Breast epithelium (tissue), 4 donors: ENCODE data around the gene CNTN2. TPM values are rescaled to one million over a fixed set of nuclear protein-coding genes. Genes with fewer than 3 reads are reported as not detected.
A peak's percentile ranks its signal among the peaks of the same experiment; 100 is the strongest.

Experiments
- DNase-seq, 2 donors: peaks; one replicate each; pipeline ENCODE4 v3.0.0-alpha.2; 2019; ENCODE audit warnings: low spot score in 2 of 2
- H3K27ac ChIP-seq, 2 donors: fragments of 200-600 bp; sonication (generic) in 1 of 2; one replicate each; pipeline ENCODE4 v1.5.1; 2016 to 2019; ENCODE audit warnings: mild to moderate bottlenecking in 1 of 2
- H3K27me3 ChIP-seq, 2 donors: fragments of 200-600 bp; sonication (generic) in 1 of 2; one replicate each; pipeline versions ENCODE4 v1.5.1 to v1.6.0; 2017 to 2019; ENCODE audit warnings: control low read depth in 1 of 2, mild to moderate bottlenecking in 1 of 2
- H3K36me3 ChIP-seq: fragments of 200-600 bp; one replicate; pipeline ENCODE4 v1.5.1; 2019
- H3K4me1 ChIP-seq, 2 donors: fragments of 200-600 bp; sonication (generic); one replicate each; pipeline ENCODE4 v1.5.1; 2016 to 2019; ENCODE audit warnings: control low read depth in 1 of 2
- H3K4me3 ChIP-seq, 3 donors: fragments of 200-600 bp; sonication (generic); 1 replicate in 2 of 3; 2 replicates in 1 of 3; pipeline ENCODE4 v1.5.1; 2016 to 2019; ENCODE audit warnings: mild to moderate bottlenecking in 3 of 3, moderate library complexity in 2 of 3
- H3K9me3 ChIP-seq, 2 donors: fragments of 200-600 bp; sonication (generic) in 1 of 2; one replicate each; pipeline ENCODE4 v1.5.1; 2016 to 2019; ENCODE audit warnings: control low read depth in 1 of 2
- POLR2A ChIP-seq: fragments of 450-650 bp; IDR thresholded peaks from one replicate; pipeline ENCODE4 v1.6.1; 2016; ENCODE audit warnings: antibody characterized with exemption, mild to moderate bottlenecking, moderate library complexity
- POLR2AphosphoS5 ChIP-seq, 3 donors: sonication (generic); formaldehyde crosslinking; IDR thresholded peaks; one replicate each; pipeline ENCODE4 v1.6.1; 2017; ENCODE audit warnings: antibody characterized with exemption in 3 of 3
- intact Hi-C: fragments of 100-400 bp; cut with DNase I; formaldehyde crosslinking; loops from one replicate; pipeline ENCODE4 v1.15.1; 2023; ENCODE audit warnings: low total_unique reads
- total RNA-seq, 3 donors: library from RNA; depleted of rRNA; stranded (reverse); fragments of >200 nt; gene quantifications; one replicate each; pipeline ENCODE4 v1.1.0, GENCODE V29; 2016
- TF ChIP-seq, protein P1 (sequence below), 3 donors: fragments of 450-650 bp; IDR thresholded peaks; one replicate each; pipeline ENCODE4 v1.5.1; 2016 to 2017; ENCODE audit warnings: antibody characterized with exemption in 3 of 3, mild to moderate bottlenecking in 3 of 3, moderate library complexity in 3 of 3

Gene CNTN2
- total RNA-seq, 3 donors from 2014 or later: not detected

GRCh38 chr1:205061227-205061626 is 18.2 kb downstream of the CNTN2 start:
- intact Hi-C loops: loop anchor here (5.0 kb wide), 1 partner anchor 74 kb away; no protein-coding TSS in a partner anchor
- no peaks in the 10 kb centered on the region for H3K27me3 ChIP-seq
- H3K27ac ChIP-seq: no peak overlapping the region
- H3K4me3 ChIP-seq: no peak overlapping the region
- DNase-seq: no peak
- H3K4me1 ChIP-seq: no peaks in the 10 kb centered on the region
- H3K9me3 ChIP-seq: no peaks in the 10 kb centered on the region
- TF ChIP-seq POLR2A: no peak
- no peaks in the 10 kb centered on the region for H3K36me3 ChIP-seq

- no peaks in the 10 kb centered on the region for H3K27me3 ChIP-seq
- H3K4me3 ChIP-seq: no peak overlapping the region
- H3K9me3 ChIP-seq: no peaks in the 10 kb centered on the region
- intact Hi-C loops: loop anchor here (5.0 kb wide), 1 partner anchor 74 kb away; no protein-coding TSS in a partner anchor
- no peaks in the 10 kb centered on the region for H3K4me1 ChIP-seq
- TF ChIP-seq POLR2A (no peak), POLR2AphosphoS5 (IDR thresholded peaks at IDR 0.05) (no peak)
- TF ChIP-seq, protein P1, sequence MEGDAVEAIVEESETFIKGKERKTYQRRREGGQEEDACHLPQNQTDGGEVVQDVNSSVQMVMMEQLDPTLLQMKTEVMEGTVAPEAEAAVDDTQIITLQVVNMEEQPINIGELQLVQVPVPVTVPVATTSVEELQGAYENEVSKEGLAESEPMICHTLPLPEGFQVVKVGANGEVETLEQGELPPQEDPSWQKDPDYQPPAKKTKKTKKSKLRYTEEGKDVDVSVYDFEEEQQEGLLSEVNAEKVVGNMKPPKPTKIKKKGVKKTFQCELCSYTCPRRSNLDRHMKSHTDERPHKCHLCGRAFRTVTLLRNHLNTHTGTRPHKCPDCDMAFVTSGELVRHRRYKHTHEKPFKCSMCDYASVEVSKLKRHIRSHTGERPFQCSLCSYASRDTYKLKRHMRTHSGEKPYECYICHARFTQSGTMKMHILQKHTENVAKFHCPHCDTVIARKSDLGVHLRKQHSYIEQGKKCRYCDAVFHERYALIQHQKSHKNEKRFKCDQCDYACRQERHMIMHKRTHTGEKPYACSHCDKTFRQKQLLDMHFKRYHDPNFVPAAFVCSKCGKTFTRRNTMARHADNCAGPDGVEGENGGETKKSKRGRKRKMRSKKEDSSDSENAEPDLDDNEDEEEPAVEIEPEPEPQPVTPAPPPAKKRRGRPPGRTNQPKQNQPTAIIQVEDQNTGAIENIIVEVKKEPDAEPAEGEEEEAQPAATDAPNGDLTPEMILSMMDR (IDR thresholded peaks at IDR 0.05): peak; percentile 68 to 92 (median 80)
- no peaks in the 10 kb centered on the region for H3K36me3 ChIP-seq
- DNase-seq: peak; percentile 66 to 77
- no peak overlapping the region for H3K27ac ChIP-seq
Measured at GRCh38 chr1:205061665-205062069, 18.7 kb downstream of the CNTN2 start.

GRCh38 chr1:205062319-205062718 is 19.3 kb downstream of the CNTN2 start:
- no peak for TF ChIP-seq POLR2AphosphoS5 (IDR thresholded peaks at IDR 0.05)
- TF ChIP-seq POLR2A: no peak
- TF ChIP-seq, protein P1 (IDR thresholded peaks at IDR 0.05): no peak
- intact Hi-C loops: loop anchor here (5.0 kb wide), 1 partner anchor 75 kb away; no protein-coding TSS in a partner anchor
- DNase-seq: no peak
- Histone ChIP-seq H3K9me3 (no peaks in the 10 kb centered on the region), H3K4me3 (no peak overlapping the region), H3K4me1 (no peaks in the 10 kb centered on the region), H3K27ac (no peak overlapping the region), H3K27me3 (no peaks in the 10 kb centered on the region), H3K36me3 (no peaks in the 10 kb centered on the region)

DNA sequence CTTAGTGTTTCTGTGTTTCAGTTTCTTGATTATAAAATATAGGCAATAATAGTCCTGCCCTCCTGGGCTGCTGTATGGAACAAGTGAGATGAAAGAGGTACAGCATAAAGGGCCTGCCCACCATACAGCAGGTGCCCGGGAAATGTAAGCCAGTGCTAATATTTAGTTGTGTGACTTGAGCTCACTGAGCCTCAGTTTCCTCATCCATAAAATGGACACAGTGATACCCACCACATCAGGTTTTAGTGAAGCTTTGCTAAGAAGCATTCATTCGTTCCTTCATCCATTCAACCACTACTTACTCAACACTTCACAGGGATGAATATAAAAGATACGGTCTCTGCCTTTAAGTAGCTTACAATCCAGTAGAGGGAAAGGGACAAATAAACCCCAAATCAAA is 19.9 kb downstream of the CNTN2 start:
- TF ChIP-seq, protein P1 (IDR thresholded peaks at IDR 0.05): no peak
- TF ChIP-seq POLR2AphosphoS5 (IDR thresholded peaks at IDR 0.05): no peak
- TF ChIP-seq POLR2A: no peak
- Histone ChIP-seq H3K36me3 (no peaks in the 10 kb centered on the region), H3K9me3 (no peaks in the 10 kb centered on the region), H3K4me3 (no peak overlapping the region), H3K4me1 (no peaks in the 10 kb centered on the region), H3K27ac (no peak overlapping the region), H3K27me3 (no peaks in the 10 kb centered on the region)
- intact Hi-C loops: loop anchor here (5.0 kb wide), 1 partner anchor 76 kb away; no protein-coding TSS in a partner anchor
- no peak for DNase-seq

DNA sequence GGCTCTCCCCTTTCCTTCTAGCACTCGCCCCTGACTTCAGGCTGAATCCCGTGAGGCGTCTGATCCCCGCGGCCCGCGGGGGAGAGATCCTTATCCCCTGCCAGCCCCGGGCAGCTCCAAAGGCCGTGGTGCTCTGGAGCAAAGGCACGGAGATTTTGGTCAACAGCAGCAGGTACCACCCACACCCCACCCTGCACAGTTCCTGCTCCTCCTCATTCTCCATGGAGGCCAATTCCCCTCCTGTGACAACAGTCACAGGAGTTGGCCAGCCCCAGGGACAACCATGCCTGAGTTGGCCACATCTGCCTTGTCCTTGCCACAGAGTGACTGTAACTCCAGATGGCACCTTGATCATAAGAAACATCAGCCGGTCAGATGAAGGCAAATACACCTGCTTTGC is 21.3 kb downstream of the CNTN2 start:
- H3K27me3 ChIP-seq: no peaks in the 10 kb centered on the region
- DNase-seq: peak in 1 of 2 donors; percentile 25
- intact Hi-C loops: loop anchor here (5.0 kb wide), 1 partner anchor 77 kb away; no protein-coding TSS in a partner anchor
- H3K4me1 ChIP-seq: no peaks in the 10 kb centered on the region
- H3K4me3 ChIP-seq: no peak overlapping the region
- TF ChIP-seq, protein P1 (IDR thresholded peaks at IDR 0.05): no peak
- TF ChIP-seq POLR2A: no peak
- no peak for TF ChIP-seq POLR2AphosphoS5 (IDR thresholded peaks at IDR 0.05)
- H3K36me3 ChIP-seq: no peaks in the 10 kb centered on the region
- H3K27ac ChIP-seq: no peak overlapping the region
- H3K9me3 ChIP-seq: no peaks in the 10 kb centered on the region
